ENCODE data around the gene C1orf50.
"Not testable (repeated sequence)": the region's sequence is repeated elsewhere in the genome, so short reads cannot be mapped to it uniquely, and the experiment has no call there.

Gene C1orf50

DNA sequence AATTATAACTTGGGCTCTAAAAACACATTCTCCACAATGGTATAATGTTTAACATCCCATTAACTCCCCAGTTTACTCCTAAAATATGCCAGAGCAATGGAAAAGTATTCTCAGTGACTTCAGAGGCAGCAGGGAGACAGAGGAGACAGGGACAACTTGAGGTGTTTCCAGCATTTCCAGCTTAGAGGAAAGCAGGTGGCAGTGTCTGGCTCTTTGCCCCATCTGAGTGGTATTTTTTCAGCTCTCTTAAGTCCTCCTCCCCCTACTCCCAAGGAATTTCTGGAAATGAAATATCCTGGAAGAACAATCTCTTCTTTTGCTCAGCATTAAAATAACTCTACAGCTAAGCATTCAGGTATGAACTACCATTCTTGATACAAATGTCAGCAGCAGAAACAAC lies 39.1 kb downstream of the C1orf50 start:
- DNase-seq = no peak

DNA sequence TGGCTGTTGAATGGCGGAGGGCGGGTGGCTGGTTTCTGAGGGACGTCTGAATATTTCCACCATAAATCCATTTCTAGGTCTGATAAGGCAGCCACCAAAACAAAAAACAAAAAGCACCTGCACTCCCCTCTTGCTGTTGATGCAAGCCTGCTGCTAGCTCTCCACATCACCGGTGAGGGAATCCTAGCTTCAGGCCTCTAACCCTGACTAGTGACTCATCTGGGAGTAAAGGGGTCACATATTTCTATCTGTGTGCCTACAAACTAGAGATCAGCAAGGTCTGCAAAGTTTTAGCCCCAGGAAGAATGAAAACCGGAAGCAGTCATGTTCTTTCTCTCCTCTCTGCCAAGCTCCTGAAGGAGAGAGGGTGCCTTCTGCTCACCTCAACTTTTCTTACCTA lies 39.5 kb downstream of the C1orf50 start:
- DNase-seq = no peak

DNA sequence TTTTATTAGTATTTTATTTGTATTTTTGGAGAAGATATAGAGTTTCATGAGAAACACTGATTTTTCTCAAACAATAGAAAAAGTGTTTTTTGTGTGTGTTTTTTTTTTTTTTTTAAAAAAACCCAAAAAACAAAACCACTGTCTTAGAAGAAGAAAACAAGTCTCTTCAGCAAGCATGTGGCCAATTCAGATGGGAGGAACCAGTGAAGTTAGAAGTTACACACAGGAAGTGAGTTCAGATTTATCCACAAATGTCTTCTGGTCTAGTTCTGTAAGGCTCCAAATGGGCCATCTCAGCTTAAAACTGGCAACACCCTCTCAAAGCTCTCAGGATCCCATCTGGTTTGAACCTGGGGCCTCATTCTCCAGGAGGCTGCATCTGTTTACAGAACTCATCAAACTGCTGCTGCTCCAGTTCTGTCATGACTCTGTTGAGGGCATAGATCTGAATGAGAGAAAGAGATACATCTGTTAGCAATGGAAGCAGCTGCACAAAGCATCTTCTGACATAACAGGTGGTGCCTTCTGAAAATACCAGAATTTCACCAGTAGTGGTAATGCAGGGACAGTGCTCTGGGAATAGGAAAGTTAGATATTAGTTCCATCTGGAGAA lies 40.1 kb downstream of the C1orf50 start:
- DNase-seq = no peak

DNA sequence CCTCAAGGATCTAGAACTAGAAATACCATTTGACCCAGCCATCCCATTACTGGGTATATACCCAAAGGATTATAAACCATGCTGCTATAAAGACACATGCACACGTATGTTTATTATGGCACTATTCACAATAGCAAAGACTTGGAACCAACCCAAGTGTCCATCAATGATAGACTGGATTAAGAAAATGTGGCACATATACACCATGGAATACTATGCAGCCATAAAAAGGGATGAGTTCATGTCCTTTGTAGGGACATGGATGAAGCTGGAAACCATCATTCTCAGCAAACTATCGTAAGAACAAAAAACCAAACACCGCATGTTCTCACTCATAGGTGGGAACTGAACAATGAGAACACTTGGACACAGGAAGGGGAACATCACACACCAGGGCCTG lies 47.8 kb downstream of the C1orf50 start:
- DNase-seq = not testable (repeated sequence)

DNA sequence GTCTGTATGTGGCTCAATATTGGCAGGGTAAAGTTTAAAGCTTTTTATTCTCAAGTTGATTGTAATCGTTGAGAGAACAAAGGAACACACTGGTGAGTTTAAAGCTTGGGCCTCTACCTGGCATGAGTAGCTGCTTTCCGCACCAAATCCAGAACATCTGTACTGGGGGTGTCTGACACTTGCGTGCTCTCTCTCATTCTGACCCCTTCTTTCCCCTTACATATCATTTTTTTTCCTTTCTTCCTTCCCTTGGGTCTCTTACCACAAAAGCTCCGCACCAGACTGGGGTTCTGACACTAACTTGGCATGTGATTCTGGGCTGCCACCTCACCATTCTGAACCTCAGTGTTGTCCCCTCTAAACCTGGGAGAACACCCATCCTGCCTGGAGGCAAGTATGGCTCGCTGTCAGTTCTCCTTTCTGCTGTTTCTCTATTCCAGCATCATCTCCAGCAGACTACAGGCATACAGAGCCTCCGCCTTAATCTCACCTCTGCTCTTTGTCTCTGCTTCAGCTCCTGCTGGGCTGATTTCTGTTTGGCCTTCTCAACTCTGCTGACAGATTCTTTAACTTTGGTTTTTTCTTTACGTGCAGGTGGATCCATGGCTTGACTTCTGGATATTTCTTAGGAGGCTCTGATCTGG lies 49.0 kb downstream of the C1orf50 start:
- DNase-seq = peak; percentile 48

DNA sequence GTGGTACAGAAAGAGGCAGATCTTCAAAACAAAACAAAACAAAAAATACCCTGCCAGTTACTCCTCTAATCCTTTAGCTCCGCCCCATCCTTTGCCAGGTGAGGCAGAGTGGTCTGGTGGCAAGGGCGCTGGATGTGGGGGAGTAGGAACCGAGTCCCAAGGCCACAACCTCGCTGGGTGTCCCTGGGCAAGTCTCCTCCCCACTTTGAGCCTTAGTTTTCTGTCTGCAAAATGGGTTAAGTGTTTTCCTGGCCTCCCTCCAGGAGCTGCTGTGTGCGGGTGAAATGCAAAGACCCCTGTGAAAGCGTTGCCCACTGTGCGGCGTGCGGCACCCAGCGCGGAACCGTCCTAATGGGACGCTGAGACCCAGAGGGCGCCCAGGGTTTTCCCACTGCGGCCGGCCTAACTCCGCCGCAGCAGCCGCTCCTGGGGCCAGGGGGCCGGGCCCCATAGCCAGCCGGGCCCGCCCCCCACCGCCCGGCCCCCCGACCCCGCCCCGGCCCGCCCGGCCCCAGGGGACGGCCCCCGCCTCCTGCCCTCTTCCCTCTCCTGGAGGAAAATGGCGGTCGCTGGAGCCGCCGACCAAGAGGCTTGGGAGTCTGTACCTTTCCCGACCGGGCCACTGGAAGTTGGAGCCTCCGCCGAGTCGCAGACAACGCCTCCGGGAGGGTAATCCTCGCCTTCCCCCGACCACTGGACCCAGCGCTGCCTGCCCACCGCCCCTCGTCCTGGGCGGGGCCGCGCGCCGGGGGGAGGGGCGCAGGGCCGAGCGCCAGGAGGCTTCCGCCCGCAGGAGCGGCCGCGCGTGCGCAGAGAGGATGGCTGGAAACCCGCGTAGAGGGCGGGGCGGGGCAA lies 49.8 kb downstream of the C1orf50 start, which contains the start of the genes ERMAP and SVBP:
Gene ERMAP (plus strand): TSS at position 538 of the 855 bp plus-strand sequence. CDS start 13,327 bp downstream, outside the sequence.
Gene SVBP (minus strand): TSS at position 813 of the 855 bp plus-strand sequence. CDS start 853 bp downstream, outside the sequence.
- DNase-seq = peak; percentile 97

DNA sequence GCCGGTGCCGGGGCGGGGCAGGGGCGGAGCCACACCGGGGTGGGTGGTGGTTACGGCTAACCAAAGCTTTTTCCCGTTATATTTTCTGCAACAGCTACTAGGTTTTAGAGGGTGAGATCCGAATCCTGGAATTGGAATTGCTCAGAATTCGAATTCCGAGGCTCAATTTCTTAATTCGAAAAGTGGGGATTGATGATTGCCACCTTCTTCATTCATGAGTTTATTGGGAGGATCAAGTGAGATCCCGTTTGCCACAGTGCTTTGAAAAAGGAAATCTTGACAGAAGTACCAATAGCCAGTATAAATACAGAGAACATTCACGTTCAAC lies 50.4 kb downstream of the C1orf50 start:
- no peak for DNase-seq

DNA sequence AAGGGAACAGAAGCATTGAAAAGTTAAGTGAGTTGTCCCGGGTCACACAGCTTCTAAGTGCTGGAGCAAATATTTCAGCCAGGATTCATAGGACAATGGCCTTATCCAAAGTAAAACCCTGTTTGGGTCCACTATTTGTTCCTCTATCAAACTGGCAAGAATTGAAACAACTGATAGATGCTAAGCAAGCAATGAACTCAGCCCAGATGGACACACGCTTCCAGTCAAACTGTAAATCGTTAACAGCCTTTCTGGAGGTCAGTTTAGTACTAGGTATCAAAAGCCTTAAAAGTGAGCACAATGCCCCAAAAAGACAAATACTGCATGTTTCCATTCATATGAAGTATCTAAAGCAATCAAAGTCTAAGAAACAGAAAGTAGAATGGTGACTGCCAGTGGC lies 50.9 kb downstream of the C1orf50 start:
- DNase-seq = no peak

DNA sequence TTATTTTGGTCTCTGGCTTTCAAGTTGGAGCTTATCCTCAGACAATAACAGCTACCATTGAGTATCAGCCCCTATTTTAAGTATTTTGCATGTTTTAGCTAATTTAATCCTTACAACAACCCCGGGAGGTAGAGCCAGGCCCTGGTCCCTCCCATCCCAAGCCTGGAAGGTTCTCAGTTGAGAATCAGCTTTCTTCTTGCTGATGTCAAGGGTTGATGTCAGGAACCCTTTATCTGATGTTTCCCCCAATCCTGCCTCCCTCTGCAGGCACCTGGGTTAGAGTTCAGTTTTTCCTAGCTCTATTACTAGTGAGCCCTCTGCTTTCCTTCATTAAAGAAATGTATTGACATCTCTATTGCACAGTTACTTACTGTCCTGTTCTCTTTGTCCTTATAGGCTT lies 53.8 kb downstream of the C1orf50 start:
- no peak for DNase-seq

DNA sequence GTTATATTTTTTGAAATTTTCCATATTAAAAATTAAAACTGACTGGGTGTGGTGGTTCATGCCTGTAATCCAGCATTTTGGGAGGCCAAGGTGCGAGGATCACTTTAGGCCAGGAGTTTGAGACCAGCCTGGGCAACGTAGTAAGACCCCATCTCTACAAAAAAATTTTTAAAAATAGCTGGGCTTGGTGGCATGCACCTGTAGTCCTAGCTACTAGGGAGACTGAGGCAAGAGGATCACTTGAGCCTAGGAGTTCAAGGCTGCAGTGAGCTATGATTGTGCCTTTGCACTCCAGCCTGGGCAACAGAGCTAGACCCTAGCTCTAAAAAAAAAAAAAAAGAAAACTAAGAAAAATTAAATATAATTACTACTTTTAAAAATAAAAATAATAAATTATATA lies 54.6 kb downstream of the C1orf50 start:
- no peak for DNase-seq

DNA sequence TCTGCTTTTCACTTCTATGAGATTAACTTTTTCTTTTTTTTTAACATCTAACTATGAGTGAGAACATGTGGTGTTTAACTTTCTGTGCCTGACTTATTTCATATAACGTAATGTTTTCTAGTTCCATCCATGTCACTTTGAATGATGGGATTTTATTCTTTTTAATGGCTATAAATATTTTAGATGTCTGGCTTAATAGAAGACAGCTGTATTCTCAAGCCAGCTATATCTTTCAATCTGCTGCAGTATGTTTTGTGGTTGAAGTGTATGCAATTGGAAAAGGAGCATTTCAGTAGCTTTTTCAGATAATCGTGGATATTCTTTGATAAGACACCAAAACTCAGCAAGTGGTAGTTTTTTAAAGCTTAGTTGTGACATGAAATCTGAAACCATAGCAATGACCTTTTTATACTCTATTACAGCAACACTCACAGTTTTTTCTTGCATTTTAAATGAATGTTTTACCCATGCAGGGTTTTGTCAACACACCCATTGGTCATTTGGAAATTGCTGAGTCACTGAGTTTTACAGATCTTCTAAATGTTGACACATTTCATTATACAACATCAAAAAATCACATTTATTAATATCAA lies 55.8 kb downstream of the C1orf50 start:
- DNase-seq = no peak

DNA sequence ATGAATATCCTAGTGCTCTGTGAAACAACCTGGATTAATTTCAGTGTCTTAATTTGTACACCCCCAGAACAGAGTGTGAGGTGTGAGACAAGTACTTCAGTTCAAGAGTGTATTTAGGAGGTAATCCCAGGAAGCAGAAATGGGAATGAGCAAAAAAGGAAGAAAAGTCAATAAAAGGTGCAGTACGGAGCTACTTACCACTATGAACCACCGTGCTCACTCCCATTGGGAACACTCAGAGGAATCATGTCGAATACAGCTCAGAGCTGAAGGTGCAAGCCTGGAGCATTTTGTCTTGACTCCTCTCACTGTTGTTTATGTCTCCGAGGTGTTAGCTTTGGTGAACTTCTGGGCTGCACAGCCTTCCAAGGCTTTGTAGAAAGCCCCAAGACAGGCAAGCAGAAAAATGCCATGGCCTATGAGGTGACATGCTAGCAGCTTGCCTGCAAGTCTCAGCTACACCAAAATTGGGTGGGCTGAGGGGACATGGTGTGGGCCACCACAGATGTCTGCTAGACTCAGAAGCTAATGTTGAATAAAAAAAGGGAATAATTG lies 57.5 kb downstream of the C1orf50 start:
- no peak for DNase-seq

DNA sequence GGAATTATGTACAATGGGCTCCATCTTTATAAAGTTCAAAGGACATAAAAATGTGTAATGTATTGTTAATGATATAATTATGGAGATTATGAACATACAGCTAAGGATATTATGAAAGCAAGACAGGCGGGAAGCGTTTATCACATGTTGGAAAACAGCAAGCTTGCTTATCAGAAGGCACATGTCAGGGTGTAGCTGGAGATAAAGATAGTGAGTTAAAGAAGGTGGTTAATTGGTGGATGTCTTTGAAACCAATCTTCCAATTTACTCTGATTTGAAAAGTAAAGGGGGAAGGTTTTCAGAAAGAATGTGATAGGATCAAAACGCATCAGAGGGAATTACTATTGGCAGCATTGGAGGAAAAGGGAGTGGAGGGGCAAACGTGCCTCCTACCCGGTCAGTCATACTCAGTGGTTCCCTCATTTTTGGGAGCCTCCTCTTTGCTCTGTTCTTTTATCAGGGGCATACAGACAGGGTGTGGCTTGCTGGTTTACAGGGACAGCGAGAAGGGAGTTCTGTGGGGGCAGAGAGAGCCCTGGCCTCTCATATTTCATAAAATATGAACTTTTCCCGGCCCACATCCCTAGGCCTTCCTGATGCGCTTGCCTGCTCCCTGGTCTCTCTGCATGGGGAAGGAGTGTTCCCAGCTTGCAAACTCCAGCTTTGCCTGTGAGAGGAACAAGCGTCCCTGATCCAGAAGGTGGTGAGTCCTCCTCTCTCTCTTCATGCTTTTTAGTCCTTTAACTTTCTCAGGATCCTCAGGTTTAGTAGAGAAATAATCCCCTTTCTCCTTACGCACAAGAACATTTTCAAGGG lies 58.2 kb downstream of the C1orf50 start:
- DNase-seq = no peak

Data from right forelimb (tissue), 1 donor.